H7 (cell line): ENCODE measurements around the gene SHC3. TPM values are rescaled to one million over a fixed set of nuclear protein-coding genes. Genes with fewer than 3 reads are reported as not detected.

ENCODE experiments used
- DNase-seq: peaks from one replicate; pipeline ENCODE4 v3.0.0; 2012
- H3K27me3 ChIP-seq: 2 replicates; pipeline ENCODE4 v1.6.0; 2011; ENCODE audit warnings: mild to moderate bottlenecking, low read length; ENCODE audit not compliant: control insufficient read depth, insufficient read depth
- H3K36me3 ChIP-seq: replicated peaks from 2 replicates; pipeline ENCODE4 v1.5.1; 2011; ENCODE audit warnings: low read length; ENCODE audit not compliant: control insufficient read depth, insufficient read depth
- H3K4me3 ChIP-seq: 2 replicates; pipeline ENCODE4 v1.5.1; 2011; ENCODE audit warnings: low read depth, mild to moderate bottlenecking, control low read depth, low read length, moderate library complexity; ENCODE audit not compliant: insufficient read depth
- total RNA-seq: library from RNA; depleted of rRNA; stranded (reverse); fragments of >200 nt; shearing (Covaris generic); gene quantifications from 2 replicates; pipeline ENCODE4 v1.2.3, GENCODE V29; 2014

Gene SHC3
- total RNA-seq, 1 experiment from 2014 or later, result 13.2 TPM

- no peak for DNase-seq
- H3K36me3 ChIP-seq, result no peaks in the 10 kb centered on the region
- H3K27me3 ChIP-seq, result no peaks in the 10 kb centered on the region
- no peak overlapping the region for H3K4me3 ChIP-seq
Observed at GRCh38 chr9:89014153-89014552, 164.5 kb downstream of the SHC3 start.

- no peak overlapping the region for H3K4me3 ChIP-seq
Observed at GRCh38 chr9:89013660-89014059, 165.0 kb downstream of the SHC3 start.

GRCh38 chr9:89012294-89013042 lies 166.2 kb downstream of the SHC3 start:
- Histone ChIP-seq H3K4me3 (no peak overlapping the region), H3K27me3 (no peaks in the 10 kb centered on the region), H3K36me3 (no peaks in the 10 kb centered on the region)
- DNase-seq, result peak; percentile 70

More at GRCh38 chr9:89013660-89014059, 165.0 kb downstream of the SHC3 start:
- no peak for DNase-seq
- H3K27me3 ChIP-seq, result no peaks in the 10 kb centered on the region
- no peaks in the 10 kb centered on the region for H3K36me3 ChIP-seq

GRCh38 chr9:89011683-89012082 lies 166.9 kb downstream of the SHC3 start:
- DNase-seq, result no peak
- Histone ChIP-seq H3K36me3 (no peaks in the 10 kb centered on the region), H3K4me3 (no peak overlapping the region), H3K27me3 (no peaks in the 10 kb centered on the region)

GRCh38 chr9:89010526-89011111 lies 168.0 kb downstream of the SHC3 start:
- Histone ChIP-seq H3K4me3 (no peak overlapping the region), H3K27me3 (no peaks in the 10 kb centered on the region), H3K36me3 (no peaks in the 10 kb centered on the region)
- no peak for DNase-seq

GRCh38 chr9:89010056-89010455 lies 168.6 kb downstream of the SHC3 start:
- no peaks in the 10 kb centered on the region for H3K36me3 ChIP-seq
- no peak overlapping the region for H3K4me3 ChIP-seq
- DNase-seq, result no peak

GRCh38 chr9:89009546-89009840 lies 169.1 kb downstream of the SHC3 start:
- Histone ChIP-seq H3K36me3 (no peaks in the 10 kb centered on the region), H3K4me3 (no peak overlapping the region), H3K27me3 (no peaks in the 10 kb centered on the region)
- no peak for DNase-seq

More at GRCh38 chr9:89010056-89010455, 168.6 kb downstream of the SHC3 start:
- H3K27me3 ChIP-seq, result no peaks in the 10 kb centered on the region

- Histone ChIP-seq H3K4me3 (no peak overlapping the region), H3K27me3 (no peaks in the 10 kb centered on the region), H3K36me3 (no peaks in the 10 kb centered on the region)
- DNase-seq, result no peak
Observed at GRCh38 chr9:89008744-89009545, 169.7 kb downstream of the SHC3 start.

GRCh38 chr9:89008055-89008743 lies 170.4 kb downstream of the SHC3 start:
- Histone ChIP-seq H3K27me3 (no peaks in the 10 kb centered on the region), H3K36me3 (no peaks in the 10 kb centered on the region), H3K4me3 (no peak overlapping the region)
- DNase-seq, result no peak

- H3K4me3 ChIP-seq, result no peak overlapping the region
- no peaks in the 10 kb centered on the region; the same call in 1 of the 2 replicates for H3K36me3 ChIP-seq
- no peaks in the 10 kb centered on the region for H3K27me3 ChIP-seq
- no peak for DNase-seq
Observed at GRCh38 chr9:89006996-89007967, 171.3 kb downstream of the SHC3 start.

- DNase-seq, result no peak
- Histone ChIP-seq H3K4me3 (no peak overlapping the region), H3K27me3 (no peaks in the 10 kb centered on the region), H3K36me3 (no peaks in the 10 kb centered on the region; the same call in none of the 2 replicates)
Observed at GRCh38 chr9:89006267-89006666, 172.4 kb downstream of the SHC3 start.

- Histone ChIP-seq H3K27me3 (no peaks in the 10 kb centered on the region), H3K36me3 (no peaks in the 10 kb centered on the region; the same call in none of the 2 replicates), H3K4me3 (no peak overlapping the region)
- DNase-seq, result no peak
Observed at GRCh38 chr9:89005323-89005722, 173.3 kb downstream of the SHC3 start.

- H3K36me3 ChIP-seq, result no peaks in the 10 kb centered on the region; the same call in none of the 2 replicates
Observed at GRCh38 chr9:89002987-89003386, 175.6 kb downstream of the SHC3 start.

More at GRCh38 chr9:89002987-89003386, 175.6 kb downstream of the SHC3 start:
- DNase-seq, result no peak
- Histone ChIP-seq H3K4me3 (no peak overlapping the region), H3K27me3 (no peaks in the 10 kb centered on the region)
